Right lobe of liver (tissue), 4 donors: ENCODE measurements around the gene DCANP1.

Experiments
- CTCF ChIP-seq, 4 donors: fragments of 200-600 bp in 3 of 4; fragments of 450-650 bp in 1 of 4; IDR thresholded peaks; one replicate each; pipeline versions ENCODE4 v1.5.1 to v1.8.0; 2016 to 2022; ENCODE audit warnings: antibody characterized with exemption in 4 of 4, mild to moderate bottlenecking in 2 of 4
- POLR2A ChIP-seq: fragments of 450-650 bp; IDR thresholded peaks from one replicate; pipeline ENCODE4 v1.6.1; 2017; ENCODE audit warnings: antibody characterized with exemption, mild to moderate bottlenecking
- donor health status: DM: no; HTN: no; CAD: no.
- donor health status: DM: no; HTN: no; CAD: no.
- donor health status: DM: no; HTN: yes; CAD: no.

- no peak for TF ChIP-seq POLR2A
- no peak for TF ChIP-seq CTCF (IDR thresholded peaks at IDR 0.05)
Observed at GRCh38 chr5:135442431-135443160, 4.6 kb downstream of the DCANP1 start.
